Large intestine (tissue), 3 donors: ENCODE measurements around the gene SEC24D. TPM values are rescaled to one million over a fixed set of nuclear protein-coding genes. Genes with fewer than 3 reads are reported as not detected.
A peak's percentile ranks its signal among the peaks of the same experiment; 100 is the strongest.

Experiments
- DNase-seq, 2 donors: peaks; one replicate each; pipeline versions ENCODE4 v3.0.0 to v3.0.0-alpha.2; 2013
- H3K27ac ChIP-seq: one replicate; pipeline ENCODE4 v1.5.1; 2013; ENCODE audit warnings: low read length
- H3K27me3 ChIP-seq: 2 replicates; pipeline ENCODE4 v1.6.1; 2013; ENCODE audit warnings: low read length; ENCODE audit not compliant: control insufficient read depth, insufficient read depth
- H3K36me3 ChIP-seq: 2 replicates; pipeline ENCODE4 v1.6.1; 2013; ENCODE audit warnings: low read length; ENCODE audit not compliant: control insufficient read depth, insufficient read depth
- H3K4me1 ChIP-seq: one replicate; pipeline ENCODE4 v1.6.1; 2013; ENCODE audit warnings: low read length; ENCODE audit not compliant: control insufficient read depth, insufficient read depth
- H3K4me3 ChIP-seq: one replicate; pipeline ENCODE4 v1.5.1; 2013; ENCODE audit warnings: low read length
- H3K9me3 ChIP-seq: one replicate; pipeline ENCODE4 v1.6.1; 2013; ENCODE audit warnings: mild to moderate bottlenecking, low read depth, low read length, moderate library complexity; ENCODE audit not compliant: control insufficient read depth
- WGBS: methylation state at CpG from one replicate; pipeline ENCODE4 v1.1.5; 2013; ENCODE audit warnings: low lambda C conversion rate; ENCODE audit not compliant: insufficient coverage; 5-methylcytosine and 5-hydroxymethylcytosine counted together
- polyA plus RNA-seq: library from polyadenylated mRNA; unstranded; fragments of 120-200 nt; gene quantifications from one replicate; pipeline ENCODE4 v1.2.1, GENCODE V29; 2013

SEC24D gene
- polyA plus RNA-seq, 1 donor, result 61.5 TPM

DNA sequence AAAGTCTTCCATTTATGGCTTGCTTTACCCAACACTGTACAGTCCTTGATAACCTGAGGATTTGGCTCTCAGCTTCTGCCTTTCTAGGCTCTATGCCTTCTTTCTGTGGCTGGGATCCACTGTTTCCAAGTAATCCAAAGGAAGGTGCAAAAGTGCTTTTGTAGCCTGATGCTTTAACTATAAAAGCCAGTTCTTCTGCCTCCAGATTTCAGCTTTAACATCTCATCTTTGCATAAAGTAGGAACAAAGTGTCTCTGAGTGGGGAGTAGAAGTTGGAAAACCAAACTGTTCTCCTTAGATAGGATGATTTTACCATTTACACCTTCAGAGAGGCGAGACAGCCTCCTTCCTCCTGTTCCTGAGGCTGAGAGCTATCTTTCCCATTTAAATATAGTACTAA, 11.1 kb upstream of the SEC24D start:
- Histone ChIP-seq H3K27ac (no peak overlapping the region), H3K4me1 (no peaks in the 10 kb centered on the region), H3K36me3 (no peaks in the 10 kb centered on the region), H3K4me3 (no peak overlapping the region), H3K9me3 (no peaks in the 10 kb centered on the region), H3K27me3 (no peaks in the 10 kb centered on the region)
- no peak for DNase-seq
- WGBS, result no CpG with 5 or more reads among the region's 1 CpG

DNA sequence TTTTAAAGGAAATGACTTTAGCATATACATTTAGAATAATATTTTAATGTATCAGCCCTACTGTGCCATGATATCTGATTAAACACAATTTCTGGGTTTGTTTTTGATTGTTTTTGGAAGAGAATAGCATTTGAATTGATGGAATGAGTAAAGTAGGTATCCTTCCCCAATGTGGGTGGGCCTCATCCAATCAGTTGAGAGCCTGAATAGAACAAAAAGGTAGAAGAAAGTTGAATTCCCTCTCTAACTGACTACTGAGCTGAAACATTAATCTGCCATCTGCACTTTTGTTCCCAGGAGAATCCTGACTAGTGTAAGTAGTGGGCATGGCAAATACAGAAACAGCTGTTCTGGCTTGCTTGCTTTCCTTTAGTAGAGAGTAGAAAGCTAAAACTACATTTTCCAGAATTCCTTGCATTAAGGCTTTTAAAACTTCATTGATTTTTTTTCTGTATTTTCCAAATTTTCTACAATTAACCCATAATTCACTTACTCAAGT, 9.7 kb upstream of the SEC24D start:
- H3K4me3 ChIP-seq, result no peak overlapping the region

DNA sequence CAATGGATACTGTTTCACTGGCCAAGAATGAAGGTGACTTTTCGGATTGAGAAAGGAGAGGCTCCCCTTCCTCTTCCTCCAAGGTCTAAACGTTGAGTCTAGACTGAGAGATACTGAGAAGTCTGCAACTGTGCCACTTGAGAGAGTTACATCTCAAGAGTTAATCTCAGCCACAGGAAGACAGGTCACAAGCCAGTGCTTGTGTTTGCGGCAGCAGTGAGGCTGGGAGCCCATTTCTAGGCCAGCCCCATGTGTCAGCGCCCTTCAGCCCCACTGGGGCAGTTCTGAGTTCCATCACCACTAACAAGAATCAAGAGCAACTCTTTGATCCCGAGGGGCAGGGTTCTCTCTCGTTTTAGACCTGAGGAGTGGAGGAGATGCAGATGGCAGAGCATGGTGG, 7.3 kb upstream of the SEC24D start:
- Histone ChIP-seq H3K27me3 (peaks cover 2% of the 10 kb centered on the region), H3K9me3 (no peaks in the 10 kb centered on the region), H3K27ac (no peak overlapping the region), H3K4me3 (no peak overlapping the region), H3K36me3 (no peaks in the 10 kb centered on the region), H3K4me1 (no peaks in the 10 kb centered on the region)
- WGBS, result no CpG with 5 or more reads among the region's 6 CpGs
- no peak for DNase-seq

More for the DNA sequence above, 9.7 kb upstream of the SEC24D start:
- Histone ChIP-seq H3K27me3 (peaks cover 2% of the 10 kb centered on the region), H3K4me1 (no peaks in the 10 kb centered on the region), H3K9me3 (no peaks in the 10 kb centered on the region), H3K36me3 (no peaks in the 10 kb centered on the region), H3K27ac (no peak overlapping the region)
- DNase-seq, result no peak

DNA sequence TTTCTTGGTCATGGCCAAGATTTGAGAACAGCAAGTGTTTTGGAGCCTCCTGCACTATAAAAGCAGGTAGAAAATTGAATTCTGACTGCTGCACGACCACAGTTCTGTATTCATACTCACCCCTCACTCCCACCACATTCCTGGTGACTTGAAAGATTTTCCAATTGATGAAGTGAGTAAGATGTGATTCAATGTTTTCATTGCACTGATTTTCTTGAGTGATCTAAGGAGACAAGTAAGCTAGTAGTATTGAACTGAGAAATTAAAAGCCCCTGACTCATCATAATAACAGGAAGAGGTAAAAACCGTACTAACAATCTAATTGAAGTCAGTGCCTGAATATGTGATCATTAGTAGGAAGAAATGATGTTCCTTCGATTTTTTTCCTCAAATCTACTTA, 6.1 kb upstream of the SEC24D start:
- Histone ChIP-seq H3K27ac (no peak overlapping the region), H3K4me3 (no peak overlapping the region), H3K27me3 (peaks cover 2% of the 10 kb centered on the region), H3K36me3 (no peaks in the 10 kb centered on the region), H3K9me3 (no peaks in the 10 kb centered on the region), H3K4me1 (no peaks in the 10 kb centered on the region)
- no peak for DNase-seq
- 94% methylated on average over 2 of the region's 3 CpGs for WGBS

DNA sequence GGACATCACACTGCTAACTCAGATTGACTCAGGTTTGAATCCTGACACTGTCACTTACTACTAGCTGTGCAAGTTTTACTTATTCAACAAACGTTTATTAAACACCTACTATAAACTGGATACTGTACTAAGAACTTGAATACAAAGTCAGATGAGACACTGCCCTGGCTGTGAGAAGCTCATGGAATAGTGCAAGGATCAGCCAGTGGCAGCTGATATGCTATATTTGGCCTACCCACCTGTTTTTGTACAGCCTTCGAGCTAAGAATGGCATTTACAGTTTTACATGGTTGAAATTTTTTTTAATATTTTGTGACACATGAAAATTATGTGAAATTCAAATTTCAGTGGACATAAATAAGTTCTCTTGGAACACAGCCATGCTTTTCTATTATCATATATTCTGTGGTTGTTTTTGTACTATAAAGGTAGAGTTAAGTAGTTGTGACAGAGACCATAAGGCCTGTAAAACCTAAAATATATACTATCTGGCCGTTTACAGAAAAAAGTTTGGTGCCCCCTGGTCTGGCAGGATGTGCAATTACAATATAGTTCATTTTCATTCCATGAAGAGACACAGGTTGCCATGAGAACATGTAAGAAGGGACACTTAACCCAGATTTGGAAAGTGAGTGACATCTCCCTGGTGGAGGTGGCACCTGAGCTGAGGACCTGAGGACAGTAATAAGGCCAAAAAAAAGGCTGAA, 3.4 kb upstream of the SEC24D start:
- no peak for DNase-seq
- peaks cover 2% of the 10 kb centered on the region for H3K27me3 ChIP-seq
- 86% methylated on average over 1 of the region's 3 CpGs for WGBS
- peaks cover 3% of the 10 kb centered on the region for H3K4me1 ChIP-seq
- no peak overlapping the region for H3K27ac ChIP-seq
- no peaks in the 10 kb centered on the region for H3K36me3 ChIP-seq
- H3K4me3 ChIP-seq, result no peak overlapping the region
- H3K9me3 ChIP-seq, result no peaks in the 10 kb centered on the region

DNA sequence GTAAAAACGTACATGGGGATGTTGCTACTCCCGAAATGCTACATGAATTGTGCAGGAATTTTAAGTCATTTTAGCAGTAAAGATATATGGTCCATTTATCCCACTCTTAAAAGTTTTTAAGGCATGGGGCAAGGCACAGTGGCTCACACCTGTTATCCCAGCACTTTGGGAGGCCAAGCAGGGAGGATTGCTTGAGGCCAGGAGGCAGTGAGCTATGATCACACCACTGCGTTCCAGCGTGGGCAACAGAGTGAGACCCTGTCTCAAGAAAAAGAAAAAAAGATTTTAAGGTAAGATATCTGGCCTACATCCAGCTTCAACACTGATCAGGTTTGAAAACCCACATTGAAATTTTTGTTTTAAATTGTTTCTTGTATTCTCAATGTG, 1.2 kb upstream of the SEC24D start:
- H3K4me3 ChIP-seq, result no peak overlapping the region
- no peak for DNase-seq
- no CpG with 5 or more reads among the region's 4 CpGs for WGBS
- H3K27me3 ChIP-seq, result peaks cover 2% of the 10 kb centered on the region
- H3K36me3 ChIP-seq, result peaks cover 10% of the 10 kb centered on the region
- no peak overlapping the region for H3K27ac ChIP-seq
- no peaks in the 10 kb centered on the region for H3K9me3 ChIP-seq
- peaks cover 7% of the 10 kb centered on the region for H3K4me1 ChIP-seq

DNA sequence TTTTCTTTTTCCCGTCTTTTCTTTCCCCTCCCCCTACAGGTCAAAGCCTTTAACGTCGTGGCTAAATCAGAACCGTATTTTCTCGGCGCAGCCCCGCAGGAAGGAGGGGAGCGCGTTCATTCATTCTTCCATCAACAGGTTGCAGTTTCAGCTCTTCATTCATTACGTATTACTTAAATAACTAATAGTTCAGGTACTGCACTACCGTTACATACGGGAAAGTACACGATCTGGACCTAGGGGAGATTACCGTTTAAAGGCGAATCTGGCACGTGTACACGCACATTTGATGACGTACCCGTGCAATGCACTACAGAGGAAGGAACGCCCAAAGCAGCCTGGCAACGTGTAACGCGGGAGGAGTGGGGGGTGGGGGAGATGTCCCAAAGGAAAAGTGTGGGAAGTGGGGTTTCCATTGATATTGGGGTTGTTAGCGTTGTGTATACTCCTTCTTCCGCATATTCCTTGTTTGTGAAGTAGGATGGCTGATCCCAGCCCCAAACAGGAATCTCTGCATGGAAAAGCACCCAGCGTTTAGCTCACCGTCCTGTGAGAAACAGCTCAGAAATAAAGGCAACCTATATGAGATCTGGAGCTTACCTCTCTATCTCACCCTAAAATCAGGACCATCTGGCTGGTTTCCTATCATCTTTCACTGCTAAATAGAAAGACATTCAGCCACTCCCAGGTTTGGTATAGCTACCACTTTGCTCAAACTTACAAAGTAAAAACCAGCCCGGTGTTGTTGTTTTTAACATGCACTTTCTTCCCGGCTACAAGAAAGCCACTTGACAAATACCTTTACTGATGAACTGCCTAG, 585 bp upstream of the SEC24D start:
- Histone ChIP-seq H3K9me3 (no peaks in the 10 kb centered on the region), H3K27me3 (peaks cover 2% of the 10 kb centered on the region), H3K4me3 (peak overlapping the region; percentile 76), H3K27ac (peak overlapping the region; percentile 48), H3K36me3 (peaks cover 14% of the 10 kb centered on the region), H3K4me1 (peaks cover 7% of the 10 kb centered on the region)
- WGBS, result 0% methylated on average over 1 of the region's 29 CpGs
- peak; percentile 54 to 67 for DNase-seq

DNA sequence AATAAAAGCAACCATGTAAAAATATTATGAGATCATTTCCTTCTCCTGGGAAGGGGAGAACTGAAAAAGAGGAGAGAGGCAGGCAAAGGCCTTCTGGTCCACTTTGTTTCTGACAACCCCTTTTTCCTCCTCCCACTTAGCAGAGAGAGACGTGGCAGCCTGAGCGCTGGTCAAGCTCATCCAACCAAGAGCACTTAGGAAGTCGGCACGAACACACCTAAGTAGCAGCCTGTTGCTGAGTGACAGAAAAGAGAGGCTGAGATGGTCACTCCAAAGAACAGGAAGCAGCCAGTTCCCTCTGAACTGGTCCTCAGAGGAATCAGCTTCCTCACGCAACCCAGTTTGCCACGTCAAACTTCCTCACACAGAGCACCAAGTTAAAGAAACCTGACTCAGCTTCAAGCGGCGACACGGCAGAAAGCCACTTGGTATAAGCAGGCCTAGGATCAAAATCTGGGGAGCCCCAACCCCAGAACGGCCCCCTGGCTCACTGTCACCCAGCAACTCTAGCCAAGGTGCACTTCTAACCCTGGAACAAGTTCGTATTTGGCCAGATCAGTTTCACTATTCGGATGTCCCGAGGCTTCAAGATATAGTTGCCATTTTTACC, 861 bp downstream of the SEC24D start:
- H3K4me1 ChIP-seq, result peaks cover 7% of the 10 kb centered on the region
- no CpG with 5 or more reads among the region's 13 CpGs for WGBS
- H3K27ac ChIP-seq, result peak overlapping the region; percentile 91
- peak; percentile 78 to 86 for DNase-seq
- no peaks in the 10 kb centered on the region for H3K9me3 ChIP-seq
- H3K4me3 ChIP-seq, result peak overlapping the region; percentile 76
- H3K27me3 ChIP-seq, result no peaks in the 10 kb centered on the region
- H3K36me3 ChIP-seq, result peaks cover 23% of the 10 kb centered on the region

DNA sequence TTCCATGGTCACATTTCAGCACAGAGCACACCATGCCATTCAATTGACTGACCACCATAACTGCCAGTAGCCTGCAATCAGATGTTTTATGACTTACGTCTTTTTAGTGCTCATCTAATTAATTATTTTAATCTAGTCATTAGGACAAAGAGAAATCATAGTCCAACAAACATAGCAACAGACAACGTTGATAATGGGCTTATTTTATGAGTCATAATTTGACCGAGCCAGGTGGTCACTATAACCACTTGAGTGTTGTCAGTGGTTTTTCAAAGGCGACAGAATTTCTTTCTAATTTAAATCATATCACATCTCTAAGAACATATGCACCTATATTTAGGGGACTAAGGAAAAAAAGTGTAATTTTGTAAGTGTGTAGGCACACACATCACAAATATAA, 1.9 kb downstream of the SEC24D start:
- no CpG with 5 or more reads among the region's 4 CpGs for WGBS
- Histone ChIP-seq H3K27ac (peak overlapping the region; percentile 91), H3K9me3 (no peaks in the 10 kb centered on the region), H3K4me1 (peaks cover 7% of the 10 kb centered on the region), H3K36me3 (peaks cover 29% of the 10 kb centered on the region), H3K4me3 (no peak overlapping the region), H3K27me3 (no peaks in the 10 kb centered on the region)
- DNase-seq, result no peak

DNA sequence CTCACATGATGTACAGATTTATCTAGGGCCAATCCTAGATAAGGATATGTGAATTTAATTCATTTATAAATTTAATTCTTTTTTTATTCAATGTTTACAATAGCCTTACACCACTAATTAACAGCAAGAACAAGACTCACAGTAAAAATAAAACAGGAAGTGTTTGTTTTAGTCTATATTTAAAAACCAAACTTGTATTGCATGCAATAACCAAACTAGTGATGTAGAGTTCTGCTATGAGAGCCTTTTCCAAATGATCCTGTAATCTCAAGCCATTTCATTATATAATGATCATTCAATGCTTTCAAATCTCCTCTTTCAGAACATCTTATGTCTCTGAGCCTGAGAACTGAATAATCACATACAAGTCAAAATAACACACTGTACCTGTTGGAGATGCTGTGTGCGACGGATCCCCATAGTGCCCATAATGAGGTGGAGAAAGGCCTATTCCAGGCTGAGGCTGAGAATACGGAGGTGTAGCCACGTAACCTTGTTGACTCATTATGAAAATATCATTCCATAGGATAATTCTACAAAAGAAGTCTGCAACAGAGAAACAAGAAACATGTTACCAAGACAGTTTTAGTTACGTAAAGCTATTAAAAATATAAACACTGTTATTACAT, 2.6 kb downstream of the SEC24D start:
- H3K36me3 ChIP-seq, result peaks cover 34% of the 10 kb centered on the region
- H3K9me3 ChIP-seq, result no peaks in the 10 kb centered on the region
- H3K27me3 ChIP-seq, result no peaks in the 10 kb centered on the region
- no peak overlapping the region for H3K27ac ChIP-seq
- H3K4me1 ChIP-seq, result peaks cover 7% of the 10 kb centered on the region
- DNase-seq, result no peak
- WGBS, result no CpG with 5 or more reads among the region's 5 CpGs
- no peak overlapping the region for H3K4me3 ChIP-seq
